Dedifferentiated amniotic fluid mesenchymal stem cell (primary cell): Measurements from ENCODE around the gene ATAD3C.
"Not testable (repeated sequence)": the region's sequence is repeated elsewhere in the genome, so short reads cannot be mapped to it uniquely, and the experiment has no call there.

Source experiments
- DNase-seq: peaks from one replicate; pipeline ENCODE4 v3.0.0-alpha.2; 2016; ENCODE audit errors: extremely low spot score

ATAD3C gene

DNA sequence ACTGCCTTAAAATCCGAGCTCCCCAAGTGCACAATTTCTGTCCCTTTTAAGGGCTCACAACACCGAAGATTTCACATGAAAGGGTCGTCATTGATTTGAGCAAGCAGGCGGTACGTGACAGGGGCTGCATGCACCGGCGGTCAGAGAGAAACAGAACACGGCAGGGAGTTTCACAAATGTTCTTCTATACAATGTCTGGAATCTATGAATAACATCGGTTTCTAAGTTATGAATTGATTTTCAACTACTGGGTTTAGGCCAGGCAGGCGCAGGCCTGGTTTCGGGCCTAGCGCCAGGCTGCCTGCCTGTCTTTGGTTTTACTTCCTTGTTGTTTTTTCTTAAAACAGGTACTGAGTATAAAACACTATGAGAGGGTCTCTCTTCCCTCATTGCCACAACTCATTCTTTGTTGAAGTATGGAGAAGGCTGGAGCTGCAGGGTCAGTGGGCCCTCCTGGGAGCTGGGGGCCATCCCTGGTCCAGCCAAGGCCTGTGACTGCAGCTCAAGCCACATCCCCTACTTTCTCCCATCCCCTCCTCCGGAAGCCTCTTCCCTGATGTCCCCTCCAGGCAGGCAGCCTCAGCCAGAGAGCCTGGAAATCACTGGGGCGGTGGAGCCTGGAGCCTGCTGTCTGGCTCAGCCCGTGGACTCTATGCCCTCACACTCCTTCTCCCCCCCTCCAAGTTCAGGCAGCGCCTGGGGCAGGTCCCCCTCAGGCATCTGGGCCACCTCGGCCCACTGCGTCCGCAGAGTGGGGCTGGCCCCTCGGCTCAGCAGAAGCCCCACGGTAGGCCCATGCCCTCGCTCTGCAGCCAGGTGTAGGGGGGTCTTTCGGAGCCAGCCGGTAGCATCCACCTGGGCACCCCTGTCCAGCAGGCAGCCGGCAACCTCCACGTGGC, 30.8 kb upstream of the ATAD3C start:
- DNase-seq = no peak

- DNase-seq = no peak
Measured at GRCh38 chr1:1419363-1419812, 30.1 kb upstream of the ATAD3C start.

GRCh38 chr1:1419813-1420653, 29.5 kb upstream of the ATAD3C start:
- DNase-seq = no peak

DNA sequence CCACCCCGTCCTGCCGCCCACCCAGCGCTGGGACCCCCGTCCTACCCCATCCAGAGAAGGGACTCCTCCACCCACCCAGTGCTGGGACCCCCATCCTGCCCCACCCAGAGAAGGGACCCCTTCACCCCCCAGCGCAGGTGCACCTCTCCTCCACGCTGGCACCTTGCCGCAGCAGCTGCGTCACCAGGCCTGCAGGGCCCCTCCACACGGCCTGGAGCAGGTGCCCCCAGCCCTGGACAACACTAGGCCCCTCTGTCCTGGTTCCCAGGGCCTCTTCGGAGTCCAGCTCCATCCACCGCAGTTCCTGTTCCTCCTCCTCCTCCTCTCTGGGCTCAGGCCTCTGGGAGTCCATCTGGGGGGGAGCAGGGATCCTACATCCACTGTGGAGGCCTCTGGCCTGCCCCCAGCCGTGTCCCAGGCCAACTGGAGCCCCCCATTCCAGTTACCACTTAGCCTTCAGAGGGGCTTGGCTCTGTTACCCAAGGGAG, 28.8 kb upstream of the ATAD3C start:
- no peak for DNase-seq

DNA sequence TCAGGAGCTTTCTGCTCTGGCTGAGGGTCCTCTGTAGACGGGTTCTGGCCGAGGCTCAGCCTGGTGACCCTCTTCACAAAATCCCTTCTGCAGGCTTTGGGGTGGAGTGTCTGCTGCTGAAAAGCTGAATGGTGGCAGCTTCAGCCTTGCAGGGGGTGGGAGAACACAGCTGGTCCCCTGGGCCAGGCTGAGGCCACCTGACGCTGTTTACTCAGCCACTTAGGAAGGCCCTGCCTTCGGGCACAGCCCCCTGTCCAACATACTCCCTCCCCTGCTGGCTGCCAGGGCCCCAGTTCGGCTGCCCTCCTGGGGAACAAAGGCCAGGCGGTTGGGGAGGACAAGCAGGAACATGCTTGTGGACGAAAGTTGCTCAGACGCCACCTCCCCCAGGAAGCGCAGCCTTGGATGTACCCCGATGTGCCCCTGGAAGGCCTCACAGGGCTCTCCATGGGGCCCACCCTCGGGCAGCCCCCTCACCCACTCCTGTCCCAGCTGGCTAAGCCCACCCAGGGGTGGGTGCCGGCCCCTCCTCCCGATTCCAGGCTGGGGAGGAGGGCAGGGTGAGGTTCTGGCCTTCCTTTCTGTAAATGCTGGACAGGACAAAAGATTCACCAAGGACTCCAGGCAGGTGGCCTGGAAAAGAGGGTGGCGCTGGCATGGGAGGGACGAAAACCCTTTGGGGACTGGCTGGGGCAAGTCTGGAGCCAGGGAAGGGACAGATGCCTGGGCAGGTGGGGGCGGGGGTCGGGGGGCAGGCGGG, 28.2 kb upstream of the ATAD3C start, which contains the start of gene ANKRD65:
ANKRD65 (minus strand) TSS at position 130 of the 760 bp plus-strand sequence. CDS start 271 bp downstream, outside the sequence.
- DNase-seq = no peak

GRCh38 chr1:1421907-1422464, 27.5 kb upstream of the ATAD3C start:
- no peak for DNase-seq

GRCh38 chr1:1422465-1423244, 26.8 kb upstream of the ATAD3C start:
- no peak for DNase-seq

DNA sequence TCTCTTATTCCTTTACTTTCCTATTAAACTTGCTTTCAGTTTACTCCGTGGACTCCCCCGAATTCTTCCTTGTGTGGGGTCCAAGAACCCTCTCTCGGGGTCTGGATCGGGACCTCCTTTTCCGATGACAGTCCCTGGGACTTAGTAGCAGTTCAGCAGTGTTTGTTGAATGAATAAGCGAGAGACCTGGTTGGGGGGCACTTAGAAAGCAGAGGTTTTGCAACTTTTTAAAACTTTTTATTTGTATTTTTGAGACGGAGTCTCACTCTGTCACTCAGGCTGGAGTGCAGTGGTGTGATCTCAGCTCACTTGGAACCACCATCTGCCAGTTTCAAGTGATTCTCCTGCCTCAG, 26.3 kb upstream of the ATAD3C start:
- no peak for DNase-seq

DNA sequence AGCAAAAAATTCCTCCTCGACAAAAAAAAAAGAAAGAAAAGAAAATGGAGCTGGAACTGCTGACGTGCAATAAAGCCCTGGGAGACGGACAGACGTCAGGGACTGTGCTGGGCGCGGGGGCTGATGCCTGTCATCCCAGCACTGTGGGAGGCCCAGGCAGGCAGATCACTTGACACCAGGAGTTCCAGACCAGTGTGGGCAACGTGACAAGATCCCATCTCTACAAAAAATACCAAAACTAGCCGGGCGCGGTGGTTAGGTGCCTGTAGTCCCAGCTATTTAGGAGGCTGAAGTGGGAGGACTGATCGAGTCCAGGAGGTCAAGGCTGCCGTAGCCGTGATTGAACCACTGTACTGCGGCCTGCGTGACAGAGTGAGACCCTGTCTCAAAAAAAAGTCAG, 24.8 kb upstream of the ATAD3C start:
- no peak for DNase-seq

GRCh38 chr1:1425426-1425752, 24.1 kb upstream of the ATAD3C start:
- no peak for DNase-seq

DNA sequence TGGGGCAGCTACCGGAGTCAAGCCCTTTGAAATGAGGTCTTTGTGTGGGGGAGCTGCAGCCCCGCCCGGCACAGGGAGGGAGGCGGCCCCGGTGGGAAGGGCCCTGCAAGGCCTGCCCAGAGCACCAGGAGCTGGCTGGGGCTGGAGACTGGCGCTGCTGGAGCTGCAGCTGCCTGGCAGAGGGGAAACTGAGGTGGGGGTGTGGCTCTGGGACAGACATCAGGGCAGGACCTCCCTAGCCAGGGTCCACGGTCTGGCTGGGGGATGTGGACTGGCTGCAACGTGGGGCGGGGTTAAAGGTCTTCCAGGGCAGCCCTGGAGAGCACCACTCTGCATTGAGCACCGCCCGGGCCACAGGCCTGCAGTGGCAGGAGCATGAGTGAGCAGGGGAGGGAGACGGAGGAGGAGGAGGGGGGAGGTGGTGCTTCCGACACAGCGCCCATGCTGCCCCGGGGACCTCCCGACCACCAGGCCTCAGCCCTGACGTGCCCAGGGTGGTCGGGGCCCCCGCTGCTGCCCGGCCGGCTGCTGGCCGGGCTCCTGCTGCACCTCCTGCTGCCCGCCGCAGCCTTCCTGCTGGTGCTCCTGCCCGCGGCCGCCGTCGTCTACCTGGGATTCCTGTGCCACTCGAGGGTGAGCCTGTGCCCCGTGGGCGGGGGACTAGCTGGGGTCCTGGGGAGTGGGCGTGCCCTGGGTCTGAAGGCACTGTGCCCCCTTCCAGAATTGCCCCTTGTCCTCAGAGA, 23.6 kb upstream of the ATAD3C start:
- no peak for DNase-seq

DNA sequence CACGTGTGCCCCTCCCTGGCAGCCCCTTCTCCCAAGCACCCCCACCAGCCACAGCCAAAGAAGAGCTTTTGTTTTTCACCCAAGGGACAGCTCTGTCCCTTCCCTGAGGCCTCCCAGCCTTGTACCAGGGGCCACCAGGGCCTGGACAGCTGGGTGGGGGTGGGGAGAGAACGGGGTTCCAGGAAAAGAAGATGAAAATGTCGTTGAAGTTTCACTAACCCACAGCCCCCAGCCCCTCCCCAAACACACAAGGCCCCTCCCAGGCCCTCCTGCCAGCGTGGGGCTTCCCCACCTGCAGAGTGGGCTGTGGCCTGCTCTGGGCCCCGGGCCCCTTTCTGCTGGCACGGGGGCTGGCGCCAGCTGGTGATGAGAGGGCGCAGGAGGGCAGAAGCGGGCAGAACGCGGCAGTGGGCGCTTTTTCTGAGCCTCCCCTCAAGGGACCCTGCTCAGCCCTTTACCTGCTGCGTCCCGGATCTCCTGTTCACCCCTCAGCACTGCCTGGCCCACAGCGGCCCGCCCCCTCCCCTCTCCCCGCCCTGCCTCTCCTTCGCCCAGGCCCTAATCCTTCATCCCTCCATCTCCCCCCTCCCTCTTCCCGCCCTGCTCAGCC, 22.9 kb upstream of the ATAD3C start:
- DNase-seq = no peak

- no peak for DNase-seq
Measured at GRCh38 chr1:1427106-1427819, 22.2 kb upstream of the ATAD3C start.

- no peak for DNase-seq
Measured at GRCh38 chr1:1427820-1428148, 21.7 kb upstream of the ATAD3C start.

DNA sequence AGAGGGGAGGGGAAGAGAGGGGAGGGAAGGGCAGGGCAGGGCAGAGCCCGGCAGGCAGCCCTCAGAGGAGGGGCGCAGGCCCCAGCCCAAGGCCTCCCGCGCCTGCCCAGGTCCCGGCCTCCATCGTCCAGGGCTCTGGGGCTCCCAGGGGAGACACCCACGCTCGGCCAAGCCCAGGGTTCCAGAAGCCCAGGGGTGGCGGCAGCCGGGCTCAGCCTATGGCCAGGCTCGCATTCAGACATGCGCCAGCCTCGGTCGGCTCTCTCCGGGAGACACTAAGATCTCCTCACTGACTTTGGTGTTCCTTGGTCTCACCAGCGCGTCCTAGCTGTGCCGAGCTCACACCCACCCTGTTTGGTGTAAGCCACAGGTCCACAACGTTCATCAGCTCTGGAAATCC, 21.3 kb upstream of the ATAD3C start:
- DNase-seq = no peak

- not testable (repeated sequence) for DNase-seq
Measured at GRCh38 chr1:1428967-1429366, 20.5 kb upstream of the ATAD3C start.

DNA sequence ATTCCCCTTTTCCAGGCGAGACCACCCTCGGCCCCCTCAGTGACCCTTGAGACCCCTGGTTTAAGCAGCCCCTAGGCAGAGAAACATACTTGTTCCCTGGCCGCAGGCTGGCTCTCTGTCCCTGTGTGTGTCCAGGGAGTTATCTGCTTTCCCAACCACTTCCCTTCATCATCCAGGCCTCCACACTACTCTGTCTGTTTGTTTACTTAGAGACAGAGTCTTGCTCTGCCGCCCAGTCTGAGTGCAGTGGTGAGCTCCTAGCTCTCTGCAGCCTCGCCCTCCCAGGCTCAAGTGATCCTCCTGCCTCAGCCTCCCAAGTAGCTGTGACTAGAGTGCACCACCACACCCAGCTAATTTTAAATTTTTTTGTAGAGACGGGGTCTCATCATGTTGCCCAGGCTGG, 19.8 kb upstream of the ATAD3C start:
- no peak for DNase-seq

DNA sequence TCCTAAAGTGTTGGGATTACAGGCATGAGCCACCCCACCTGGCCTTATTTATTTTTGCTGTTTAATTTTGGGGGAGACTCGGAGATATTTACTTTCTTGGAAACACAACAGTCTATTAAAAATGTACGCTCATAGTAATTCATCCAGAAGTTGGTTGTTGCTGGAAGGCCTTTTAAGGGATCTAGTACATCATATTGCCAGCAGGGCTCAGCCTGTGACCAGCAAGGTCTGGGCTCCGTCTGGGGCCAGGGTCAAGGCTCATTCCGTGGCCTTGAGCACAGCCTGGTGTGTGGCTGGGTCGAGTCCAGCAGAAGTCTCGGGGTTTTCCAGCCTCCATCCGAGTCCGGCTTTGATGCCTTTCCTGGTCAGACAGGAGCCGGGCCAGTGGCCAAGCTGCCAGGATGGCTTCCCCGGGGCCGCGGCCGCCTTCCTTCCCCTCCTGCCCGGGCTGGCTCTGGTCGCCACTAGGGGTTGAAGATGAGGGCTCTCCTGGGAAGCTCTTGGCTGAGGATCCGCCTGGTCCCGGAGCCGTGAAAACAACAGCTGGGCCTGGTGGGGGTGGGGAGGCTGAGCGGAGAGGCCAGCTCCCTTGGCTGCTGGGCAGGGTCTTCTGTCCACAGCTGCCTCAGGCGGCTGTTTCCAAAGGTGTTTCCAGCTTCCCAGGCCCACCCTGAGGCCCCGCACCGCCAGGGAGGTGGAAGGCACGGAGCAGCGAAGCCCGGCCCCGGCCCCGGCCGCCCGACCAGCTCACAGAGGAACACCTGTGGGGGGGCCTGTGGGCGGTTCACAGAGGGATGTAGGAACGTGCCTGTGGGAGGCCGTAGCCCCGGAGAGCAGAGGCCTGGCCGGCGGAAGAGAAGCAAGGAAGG, 19.1 kb upstream of the ATAD3C start:
- DNase-seq = no peak
